Caki2 (cell line): ENCODE measurements around the gene BRPF1. TPM values are rescaled to one million over a fixed set of nuclear protein-coding genes. Genes with fewer than 3 reads are reported as not detected.
A peak's percentile ranks its signal among the peaks of the same experiment; 100 is the strongest.

ENCODE experiments used
- DNase-seq: peaks from one replicate; pipeline ENCODE4 v3.0.0-alpha.2; 2015; ENCODE audit warnings: low read depth
- in situ Hi-C: cut with HindIII; loops from 2 replicates; pipeline ENCODE4 v1.10.0; 2016; ENCODE audit warnings: low sequenced_read_pairs, low pct_unique_long_range_greater_than_20kb, mixed read lengths
- total RNA-seq: library from RNA; depleted of rRNA; stranded (reverse); fragments of >200 nt; shearing (Covaris generic); gene quantifications from 2 replicates; pipeline ENCODE4 v1.2.3, GENCODE V29; 2014; ENCODE audit warnings: low replicate concordance

Gene BRPF1
- total RNA-seq, 1 experiment from 2014 or later: 6.5 TPM

DNA sequence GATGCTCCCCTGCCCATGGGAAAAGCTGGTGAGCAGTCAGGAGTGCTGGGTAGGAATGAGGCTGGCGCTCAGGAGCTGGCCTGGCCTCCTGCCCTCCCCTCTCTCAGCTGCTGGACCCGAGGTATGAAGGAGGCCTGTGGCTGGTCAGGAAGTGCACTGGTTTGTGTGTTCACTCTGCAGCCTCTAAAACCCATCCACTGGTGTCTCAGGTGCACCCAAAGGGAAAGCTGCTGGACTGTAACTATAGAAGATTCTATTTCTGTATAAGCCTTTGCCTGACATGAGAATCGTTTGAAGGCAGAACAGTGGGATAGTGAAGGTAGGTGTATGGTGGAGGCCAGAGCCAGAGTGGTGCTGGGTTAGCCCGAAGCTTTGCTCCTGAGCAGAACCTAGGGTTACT, 33.6 kb upstream of the BRPF1 start:
- in situ Hi-C loops: no loop called here
- no peak for DNase-seq

DNA sequence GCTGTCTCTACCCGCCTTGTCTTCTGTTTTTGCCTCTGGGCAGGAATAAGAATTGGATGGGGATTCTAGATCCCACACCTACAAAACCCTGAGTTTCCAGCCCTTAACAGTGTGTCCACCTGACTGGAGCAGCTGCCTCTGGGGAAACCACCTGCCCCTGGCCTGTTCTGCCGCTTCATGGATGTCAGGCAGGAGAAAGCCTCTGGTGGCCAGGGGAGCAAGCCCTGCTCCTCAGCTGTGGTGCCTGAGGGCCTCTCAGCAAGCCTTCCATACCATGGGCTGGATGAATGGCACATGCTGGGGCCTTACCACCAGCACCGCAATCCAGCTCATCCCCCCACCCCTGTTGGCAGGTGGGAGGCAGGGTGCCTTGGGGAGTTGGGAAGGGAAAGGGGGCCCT, 33.2 kb upstream of the BRPF1 start:
- no peak for DNase-seq
- in situ Hi-C loops: no loop called here

DNA sequence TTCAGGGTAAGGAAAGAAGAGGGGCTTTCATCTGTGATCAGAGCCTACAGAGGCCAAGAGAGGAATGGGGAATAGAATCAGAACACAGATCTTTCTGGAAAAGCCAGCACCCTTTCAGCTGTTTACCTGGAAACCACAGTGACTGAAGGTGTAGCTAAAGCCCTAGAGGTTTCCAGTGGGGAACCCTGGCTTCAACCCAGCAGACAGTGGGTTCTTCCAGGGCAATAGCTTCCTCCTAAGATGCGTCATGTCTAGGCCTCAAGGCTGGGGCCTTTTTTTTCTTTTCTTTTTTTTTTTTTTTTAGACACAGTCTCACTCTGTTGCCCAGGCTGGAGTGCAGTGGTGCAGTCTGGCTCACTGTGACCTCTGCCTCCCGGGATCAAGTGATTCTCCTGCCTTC, 31.0 kb upstream of the BRPF1 start:
- in situ Hi-C loops: no loop called here
- DNase-seq: no peak

DNA sequence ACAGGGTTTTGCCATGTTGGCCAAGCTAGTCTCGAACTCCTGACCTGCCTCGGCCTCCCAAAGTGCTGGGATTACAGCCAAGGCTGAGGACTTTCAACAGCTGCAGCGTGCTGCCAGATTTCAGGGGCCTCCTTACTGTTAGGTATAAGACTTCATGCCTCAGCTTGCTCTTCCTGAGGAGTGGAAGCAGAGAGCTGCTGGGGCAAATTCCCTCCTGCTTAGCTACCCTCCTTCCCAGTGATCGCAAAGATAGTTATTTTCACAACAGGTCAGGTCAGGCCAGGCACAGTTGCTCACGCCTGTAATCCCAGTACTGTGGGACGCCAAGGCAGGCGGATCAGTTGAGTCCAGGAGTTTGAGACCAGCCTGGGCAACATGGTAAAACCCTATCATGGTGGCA, 30.5 kb upstream of the BRPF1 start:
- DNase-seq: no peak
- in situ Hi-C loops: no loop called here

DNA sequence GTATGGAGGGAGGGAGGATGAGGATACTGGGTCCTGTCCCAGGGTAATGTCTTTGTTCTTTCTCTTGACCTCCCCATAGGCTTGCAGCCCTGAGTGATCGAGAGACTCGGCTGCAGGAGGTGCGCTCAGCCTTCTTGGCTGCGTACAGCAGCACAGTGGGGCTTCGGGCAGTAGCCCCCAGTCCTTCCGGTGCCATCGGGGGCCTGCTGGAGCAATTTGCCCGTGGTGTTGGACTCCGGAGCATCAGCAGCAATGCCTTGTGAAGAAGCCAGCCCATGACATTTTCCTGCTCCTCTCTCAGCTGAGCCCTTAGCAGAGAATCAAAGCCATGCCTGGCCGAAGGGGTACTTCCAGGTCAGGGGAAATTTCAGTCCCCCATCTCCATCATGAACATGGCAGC, 29.8 kb upstream of the BRPF1 start:
- no peak for DNase-seq
- in situ Hi-C loops: no loop called here

DNA sequence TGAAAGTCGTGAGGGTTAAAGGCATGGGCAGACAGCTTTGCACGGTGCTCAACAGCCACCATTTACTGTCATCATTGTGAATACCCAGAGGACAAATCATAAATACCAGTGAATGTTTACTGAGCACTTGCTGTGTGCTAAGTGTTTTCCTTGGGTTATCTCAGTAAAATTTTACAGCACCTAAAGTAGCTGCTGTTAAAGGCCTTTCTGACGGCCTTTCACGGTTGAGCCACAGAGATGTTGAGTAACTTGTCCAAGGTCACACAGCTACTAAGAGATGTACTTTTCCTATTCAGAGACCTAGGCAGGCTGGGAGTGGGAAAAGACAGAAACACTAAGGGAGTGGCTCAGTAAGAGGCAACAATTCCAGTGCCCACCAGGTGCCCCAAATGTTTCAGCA, 28.3 kb upstream of the BRPF1 start:
- in situ Hi-C loops: no loop called here

DNA sequence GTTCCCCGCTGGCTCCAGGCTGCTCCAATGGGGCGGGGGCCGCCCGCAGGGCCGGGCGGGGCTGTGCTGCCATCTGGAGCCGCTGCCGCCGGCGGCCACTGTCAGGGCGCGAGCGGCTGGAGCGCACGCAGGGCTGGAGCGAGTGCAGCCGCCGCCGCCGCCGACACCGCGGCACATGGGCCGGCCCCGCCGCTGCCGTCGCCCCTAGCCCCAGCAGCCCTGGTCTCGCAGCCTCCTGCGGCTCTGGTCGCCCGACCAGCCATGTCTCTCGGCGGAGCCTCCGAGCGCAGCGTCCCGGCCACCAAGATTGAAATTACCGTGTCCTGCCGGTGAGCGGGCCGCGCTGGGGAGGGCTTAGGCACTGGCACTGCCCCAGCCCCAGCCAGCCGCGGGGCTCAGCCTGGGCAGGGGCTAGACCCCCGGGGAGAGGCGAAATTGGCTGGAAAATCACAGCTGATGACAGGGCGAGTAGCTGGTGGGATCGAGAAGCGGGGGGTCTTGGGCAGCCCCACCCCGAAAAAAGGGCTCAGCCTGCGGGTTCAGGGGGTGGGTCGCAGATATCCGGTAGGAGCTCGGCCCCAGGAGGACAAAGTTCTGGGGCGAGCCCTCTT, 27.7 kb upstream of the BRPF1 start, which contains the start of gene CPNE9:
CPNE9 (plus strand) TSS at position 98 of the 611 bp plus-strand sequence; CDS start at position 262, 164 bp downstream.
- in situ Hi-C loops: no loop called here
- DNase-seq: no peak

More for the DNA sequence above, 28.3 kb upstream of the BRPF1 start:
- no peak for DNase-seq

DNA sequence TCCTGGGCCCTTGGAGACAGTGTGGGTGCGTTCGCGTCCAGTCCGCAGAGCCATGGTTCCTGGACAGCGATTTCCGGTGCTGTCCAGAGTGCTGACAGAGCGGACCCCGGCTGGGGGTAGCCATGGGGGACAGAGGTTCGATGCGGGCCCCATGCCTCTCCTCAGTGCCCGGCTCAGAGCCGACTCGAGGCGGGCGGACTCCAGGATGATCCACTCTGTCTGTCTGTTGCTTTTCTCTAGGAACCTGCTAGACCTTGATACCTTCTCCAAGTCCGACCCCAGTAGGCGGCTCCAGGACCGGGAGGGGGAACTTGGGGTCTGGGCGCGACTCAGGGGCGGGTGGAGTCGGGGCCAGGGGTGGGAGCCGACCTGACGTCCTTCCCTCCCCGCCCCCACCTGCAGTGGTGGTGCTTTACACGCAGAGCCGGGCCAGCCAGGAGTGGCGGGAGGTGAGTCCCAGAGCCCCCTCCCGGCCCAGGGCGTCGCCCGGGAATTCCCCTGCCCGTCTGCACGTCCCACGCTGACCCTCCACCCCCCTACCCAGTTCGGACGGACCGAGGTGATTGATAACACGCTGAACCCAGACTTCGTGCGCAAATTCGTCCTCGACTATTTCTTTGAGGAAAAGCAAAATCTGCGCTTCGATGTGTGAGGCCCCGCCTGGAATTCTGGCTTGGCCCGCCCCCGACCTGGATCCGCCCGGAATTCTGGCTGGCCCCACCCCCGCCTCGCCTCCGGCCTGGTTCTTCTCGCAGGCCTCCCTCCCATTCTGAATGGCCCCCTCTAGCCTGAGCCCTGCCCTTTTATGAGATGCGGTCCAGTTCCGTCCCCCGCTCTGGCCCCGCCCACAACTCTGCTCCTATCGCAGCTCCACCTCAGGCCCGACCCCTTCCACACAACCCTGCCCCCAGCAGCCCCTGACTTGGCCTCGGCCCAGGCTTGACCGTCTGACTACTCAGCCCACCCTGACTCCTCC, 26.9 kb upstream of the BRPF1 start:
- in situ Hi-C loops: no loop called here
- no peak for DNase-seq

DNA sequence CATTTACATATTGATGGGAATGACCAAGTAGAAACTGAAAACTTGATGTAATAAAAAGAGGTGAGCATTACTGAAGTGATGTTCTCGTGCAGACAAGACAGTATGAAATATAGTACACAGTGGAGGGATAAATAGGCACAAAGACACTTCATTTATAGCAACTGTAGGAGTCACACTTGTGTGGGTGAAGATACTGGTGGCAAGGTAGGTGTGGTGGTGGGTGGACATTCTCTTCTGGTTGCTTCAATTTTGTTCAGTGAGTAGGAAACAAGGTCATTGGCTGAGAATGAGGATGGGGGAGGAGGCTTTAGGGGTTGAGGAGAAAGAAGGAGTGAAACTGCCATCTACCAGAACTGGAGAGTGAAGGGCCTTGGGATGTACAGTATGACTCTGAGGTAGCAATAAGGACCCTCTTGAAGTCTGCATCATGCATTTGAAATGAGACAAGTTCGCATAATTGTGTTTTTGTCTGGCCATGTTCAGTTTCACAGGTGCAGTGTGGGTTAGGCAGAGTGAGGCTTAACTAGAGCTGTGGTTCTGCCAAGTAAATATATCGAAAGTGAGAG, 21.3 kb upstream of the BRPF1 start:
- in situ Hi-C loops: no loop called here
- DNase-seq: no peak

DNA sequence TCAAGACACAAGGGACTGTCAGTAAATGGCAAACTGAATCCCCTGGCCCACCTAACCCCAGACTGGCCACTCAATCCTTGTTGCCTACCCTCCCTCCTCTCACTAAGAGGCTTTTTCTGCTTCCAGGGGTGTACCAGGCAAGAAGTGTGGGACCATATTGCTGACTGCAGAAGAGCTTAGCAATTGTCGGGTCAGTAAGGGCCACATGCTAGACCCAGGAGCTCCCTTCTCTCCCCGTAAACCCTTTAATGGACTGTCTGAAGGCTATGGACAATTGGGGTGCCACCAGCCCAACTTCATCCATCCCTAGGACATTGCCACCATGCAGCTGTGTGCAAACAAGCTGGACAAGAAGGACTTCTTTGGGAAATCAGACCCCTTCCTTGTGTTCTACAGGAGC, 19.1 kb upstream of the BRPF1 start:
- in situ Hi-C loops: no loop called here
- no peak for DNase-seq

DNA sequence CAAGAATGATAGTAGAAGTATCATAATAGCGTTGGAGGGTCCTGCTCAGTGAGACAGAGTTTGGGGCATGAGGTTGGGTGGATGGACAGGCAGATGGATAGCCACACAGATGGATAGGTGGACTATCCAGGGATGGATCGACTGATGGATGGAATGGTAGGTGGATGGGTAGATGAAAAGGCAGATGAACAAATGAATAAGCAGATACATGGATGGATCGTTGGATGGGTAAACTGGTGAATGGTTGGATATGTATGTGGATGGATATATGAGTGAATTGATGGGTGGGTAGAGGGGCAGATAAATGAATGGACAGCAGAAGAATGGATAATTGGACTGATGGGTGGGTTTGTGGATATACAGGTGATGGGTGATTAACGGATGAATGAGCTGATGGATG, 18.4 kb upstream of the BRPF1 start:
- in situ Hi-C loops: no loop called here
- DNase-seq: no peak

DNA sequence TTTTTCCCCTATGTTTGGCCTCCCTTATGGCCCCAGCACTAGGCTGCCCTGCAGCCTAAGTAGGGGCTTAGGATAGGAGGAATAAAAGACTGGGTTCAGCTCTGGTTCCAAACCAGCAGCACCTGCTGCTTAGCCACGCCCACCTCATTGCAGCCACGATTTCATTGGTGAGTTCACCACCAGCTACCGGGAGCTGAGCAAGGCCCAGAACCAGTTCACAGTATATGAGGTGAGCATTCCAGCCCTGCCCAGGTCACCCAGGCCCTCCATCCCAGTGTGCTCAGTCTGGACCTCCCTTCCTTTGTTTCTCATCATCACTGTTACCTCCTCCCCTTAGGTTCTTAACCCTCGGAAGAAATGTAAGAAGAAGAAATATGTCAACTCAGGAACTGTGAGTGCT, 16.4 kb upstream of the BRPF1 start:
- in situ Hi-C loops: no loop called here
- no peak for DNase-seq

DNA sequence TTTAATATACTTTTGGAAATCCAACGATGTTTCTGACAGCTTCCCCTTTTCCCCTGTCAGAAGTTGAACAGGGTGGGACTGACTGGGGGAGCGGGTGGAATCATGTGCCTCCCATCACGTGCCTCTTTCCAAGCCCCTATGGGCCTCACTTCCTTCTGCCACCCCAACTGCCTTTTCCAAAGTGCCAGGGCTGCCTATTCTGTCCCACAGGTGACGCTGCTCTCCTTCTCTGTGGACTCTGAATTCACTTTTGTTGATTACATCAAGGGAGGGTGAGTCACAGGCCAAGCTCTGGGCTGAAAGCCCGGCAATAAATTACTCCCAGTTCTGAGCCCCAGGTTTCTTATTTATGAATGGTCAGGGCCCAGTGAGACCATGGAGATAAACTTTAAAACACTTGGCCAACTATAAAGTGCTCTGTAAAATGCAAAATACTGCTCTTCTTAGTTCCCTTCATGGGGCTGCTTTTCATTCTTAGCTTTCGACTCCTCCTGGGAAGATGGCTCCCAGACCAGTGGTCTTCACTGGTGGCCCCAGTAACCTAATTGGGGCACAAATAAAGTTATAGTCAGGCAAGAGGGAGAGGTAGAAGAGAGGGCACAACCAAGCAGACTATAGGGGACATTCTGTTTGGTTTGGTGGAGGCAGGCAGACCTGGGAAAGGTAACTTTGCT, 15.6 kb upstream of the BRPF1 start:
- peak; percentile 79 for DNase-seq
- in situ Hi-C loops: no loop called here

DNA sequence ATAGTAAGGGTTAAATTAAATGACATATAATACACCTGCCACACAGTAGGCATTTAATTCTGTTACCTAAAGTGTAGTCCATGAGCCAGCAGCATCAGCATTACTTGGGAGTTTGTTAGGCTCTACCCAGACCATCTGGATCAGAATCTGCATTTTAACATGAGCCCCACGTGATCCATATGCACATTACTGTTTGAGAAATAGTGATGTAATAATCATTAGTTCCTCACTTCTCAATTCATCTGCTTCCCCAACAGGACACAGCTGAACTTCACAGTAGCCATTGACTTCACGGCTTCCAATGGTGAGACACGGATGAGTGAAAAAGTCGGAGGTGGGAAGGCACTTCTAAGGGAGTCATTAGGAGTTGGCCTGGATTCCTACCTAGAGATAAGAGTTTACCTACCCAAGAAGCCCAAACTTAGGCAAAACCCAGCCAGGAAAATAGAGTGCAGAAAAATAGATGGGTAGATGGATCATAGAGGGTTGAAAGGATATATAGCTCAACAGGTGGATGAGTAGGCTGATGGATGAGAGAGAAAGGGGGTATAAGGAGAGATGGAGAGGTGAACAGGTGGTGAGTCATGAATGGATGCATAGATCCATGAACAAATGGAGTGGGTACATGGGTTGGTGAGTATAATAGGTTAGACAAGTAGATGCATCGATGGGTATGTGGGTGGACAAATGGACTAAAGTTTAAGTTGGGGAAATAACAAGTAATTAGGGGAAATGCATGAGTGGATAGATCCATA, 14.6 kb upstream of the BRPF1 start:
- DNase-seq: no peak

DNA sequence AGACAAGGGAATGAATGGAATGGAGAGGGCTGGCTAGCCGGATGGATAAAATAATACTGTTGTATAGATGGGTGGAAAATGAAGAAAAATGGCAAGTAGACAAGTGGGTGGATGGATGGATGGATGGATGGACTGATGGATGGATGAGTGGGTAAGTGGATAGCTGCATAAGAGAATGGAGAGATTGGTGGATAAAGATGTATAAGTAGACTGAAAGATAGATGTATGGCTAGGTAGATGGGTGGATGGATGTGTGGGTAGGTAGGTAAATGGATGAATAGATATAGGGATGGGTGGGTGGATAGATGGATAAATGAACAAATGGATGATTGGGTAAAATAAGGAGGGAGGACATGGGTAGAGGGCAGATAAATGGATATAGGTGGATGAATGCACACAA, 14.0 kb upstream of the BRPF1 start:
- in situ Hi-C loops: no loop called here
- no peak for DNase-seq

More for the DNA sequence above, 14.6 kb upstream of the BRPF1 start:
- in situ Hi-C loops: no loop called here

DNA sequence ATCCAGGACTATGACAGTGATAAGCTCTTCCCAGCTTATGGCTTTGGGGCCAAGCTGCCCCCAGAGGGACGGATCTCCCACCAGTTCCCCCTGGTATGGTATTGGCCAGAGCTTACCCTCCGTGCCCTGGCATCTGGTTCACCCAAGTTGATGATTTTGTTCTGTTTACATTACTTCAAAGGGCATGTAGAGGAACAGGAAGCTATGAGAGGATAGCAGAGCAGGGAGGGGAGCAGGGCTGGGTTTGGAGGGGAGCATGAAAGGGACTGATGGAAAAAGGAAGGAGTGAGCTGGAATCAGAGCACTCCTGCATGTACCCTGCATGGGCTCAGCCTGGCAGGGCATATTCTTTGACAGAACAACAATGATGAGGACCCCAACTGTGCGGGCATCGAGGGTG, 13.4 kb upstream of the BRPF1 start:
- no peak for DNase-seq
- in situ Hi-C loops: no loop called here

DNA sequence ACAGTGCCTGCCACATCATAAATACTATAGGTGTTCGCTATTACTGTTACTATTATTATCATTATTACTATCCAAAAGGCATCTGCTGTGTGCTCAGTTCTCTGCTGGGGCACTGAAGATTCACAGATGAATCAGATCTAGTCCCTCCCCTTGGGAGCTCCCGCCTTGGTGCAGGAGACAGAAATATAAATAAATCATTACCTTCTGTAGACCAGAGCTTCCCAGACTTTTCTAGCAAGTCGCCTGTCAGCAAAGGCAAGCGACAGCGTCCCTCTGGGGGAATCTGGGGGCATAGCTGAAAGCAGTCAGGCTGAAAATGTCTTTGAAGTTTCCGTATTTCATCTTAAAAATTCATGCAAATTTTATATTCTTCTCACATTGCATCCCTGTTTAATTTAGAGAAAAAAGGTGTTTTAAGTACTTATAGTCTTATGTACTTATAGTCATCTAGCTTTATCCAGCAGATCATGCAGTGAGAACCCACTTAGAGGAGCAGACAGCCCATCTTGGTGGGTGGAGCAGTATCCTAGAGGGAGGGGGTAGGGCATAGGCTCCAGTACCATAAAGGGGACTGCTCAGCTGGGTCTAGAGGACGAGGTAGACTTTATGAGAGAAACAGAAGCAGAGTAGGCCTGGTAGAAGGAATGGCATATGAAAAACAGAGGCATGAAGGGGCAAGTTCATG, 10.4 kb upstream of the BRPF1 start:
- in situ Hi-C loops: no loop called here
- DNase-seq: no peak

DNA sequence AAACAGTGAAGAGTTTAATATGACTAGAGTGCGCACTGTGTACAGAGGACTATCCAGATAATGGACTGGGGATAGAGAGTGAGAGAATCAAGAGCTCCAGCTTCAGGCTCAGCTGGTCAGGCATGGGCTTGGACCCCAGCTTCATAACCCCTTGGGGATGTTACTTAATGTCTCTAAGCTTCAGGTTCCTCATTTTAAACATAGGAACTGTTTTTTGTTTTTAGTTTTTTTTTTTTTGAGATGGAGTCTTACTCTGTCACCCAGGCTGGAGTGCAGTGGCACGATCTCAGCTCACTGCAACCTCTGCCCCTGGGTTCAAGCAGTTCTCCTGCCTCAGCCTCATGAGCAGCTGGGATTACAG, 9.9 kb upstream of the BRPF1 start:
- DNase-seq: no peak
- in situ Hi-C loops: no loop called here
